GM12874 (cell line): ENCODE results near the gene SLC4A8.

Experiments
- CTCF ChIP-seq: IDR thresholded peaks from 2 replicates; pipeline ENCODE4 v1.5.1; 2011; ENCODE audit warnings: low read depth, mild to moderate bottlenecking, control low read depth, low read length, moderate library complexity; ENCODE audit not compliant: insufficient read depth

The SLC4A8 gene

DNA sequence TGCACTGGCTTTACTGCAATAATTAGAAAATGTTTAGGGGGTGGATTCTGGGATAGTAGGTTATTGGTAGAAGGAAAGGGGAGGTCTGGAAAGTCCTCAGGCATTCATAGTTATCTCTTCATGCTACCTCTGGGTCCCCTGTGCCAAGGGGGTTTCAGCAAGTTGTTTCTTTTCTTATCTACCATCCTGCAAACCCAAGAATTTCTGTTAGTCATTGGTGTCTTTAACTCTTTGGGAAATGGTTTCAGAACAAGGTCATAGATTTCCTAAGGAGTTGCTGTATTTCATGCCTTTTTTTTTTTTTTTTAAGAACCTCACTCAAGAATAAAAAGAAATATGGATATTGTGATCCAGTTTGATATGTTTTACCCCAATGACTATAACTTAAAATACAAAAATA, 63.6 kb downstream of the SLC4A8 start:
- no peak for TF ChIP-seq CTCF

DNA sequence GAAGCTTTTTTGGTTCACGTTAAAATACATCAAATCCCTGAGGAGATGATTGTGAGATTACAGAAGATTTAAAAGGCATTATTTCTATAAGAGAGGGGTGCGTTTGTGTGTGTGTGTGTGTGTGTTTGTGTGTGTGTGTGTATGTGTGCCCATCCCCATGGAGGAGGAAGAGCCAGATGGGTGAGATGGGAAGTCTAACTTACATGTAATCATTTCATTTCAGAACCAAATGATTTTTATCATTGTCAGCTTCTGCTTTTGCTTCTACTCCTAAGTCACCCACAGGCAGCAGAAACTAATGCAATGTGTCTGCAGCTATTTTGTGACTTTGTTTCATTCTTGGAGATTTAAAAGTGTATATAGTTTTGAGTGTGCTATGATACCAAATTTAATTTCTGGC, 68.7 kb downstream of the SLC4A8 start:
- no peak for TF ChIP-seq CTCF

DNA sequence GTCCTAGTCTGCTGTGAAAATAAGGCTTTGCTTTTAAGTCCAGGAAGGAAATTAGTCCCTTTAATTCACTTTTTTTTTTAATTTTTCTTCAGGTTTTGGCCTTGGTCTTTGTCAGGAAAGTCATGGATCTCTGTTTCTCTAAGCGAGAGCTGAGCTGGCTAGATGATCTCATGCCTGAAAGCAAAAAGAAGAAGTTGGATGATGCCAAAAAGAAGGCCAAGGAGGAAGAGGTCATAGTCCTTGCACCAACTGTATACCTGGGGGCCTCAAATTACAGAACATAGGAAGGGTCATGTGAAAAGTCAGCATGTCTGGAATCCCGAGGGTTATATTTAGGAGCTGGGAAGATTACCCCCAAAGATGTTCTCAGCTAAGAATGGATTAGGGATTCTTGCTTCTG, 72.3 kb downstream of the SLC4A8 start:
- no peak for TF ChIP-seq CTCF

DNA sequence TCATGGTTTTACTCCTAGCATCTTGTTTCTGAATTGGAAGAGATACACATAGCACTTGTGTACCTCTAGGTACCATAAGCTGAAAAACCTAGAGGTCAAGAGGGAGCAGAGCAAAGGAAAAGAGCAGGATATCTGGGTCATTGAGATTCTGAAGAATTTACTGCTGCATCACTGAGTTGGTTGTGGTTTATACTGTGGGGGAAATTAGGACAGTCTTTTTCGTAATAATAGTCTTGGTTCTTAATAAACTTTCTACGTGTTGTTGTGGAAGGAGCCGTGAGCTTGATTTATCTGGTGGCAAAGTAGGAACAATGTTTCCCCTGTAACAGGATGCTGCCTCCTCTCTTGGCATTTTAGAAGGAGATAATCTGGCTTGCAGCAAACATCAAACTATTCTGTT, 80.2 kb downstream of the SLC4A8 start:
- TF ChIP-seq CTCF: no peak

- no peak for TF ChIP-seq CTCF
Measured at GRCh38 chr12:51505360-51506105, 80.9 kb downstream of the SLC4A8 start.

GRCh38 chr12:51507178-51507577, 82.5 kb downstream of the SLC4A8 start:
- TF ChIP-seq CTCF: no peak

DNA sequence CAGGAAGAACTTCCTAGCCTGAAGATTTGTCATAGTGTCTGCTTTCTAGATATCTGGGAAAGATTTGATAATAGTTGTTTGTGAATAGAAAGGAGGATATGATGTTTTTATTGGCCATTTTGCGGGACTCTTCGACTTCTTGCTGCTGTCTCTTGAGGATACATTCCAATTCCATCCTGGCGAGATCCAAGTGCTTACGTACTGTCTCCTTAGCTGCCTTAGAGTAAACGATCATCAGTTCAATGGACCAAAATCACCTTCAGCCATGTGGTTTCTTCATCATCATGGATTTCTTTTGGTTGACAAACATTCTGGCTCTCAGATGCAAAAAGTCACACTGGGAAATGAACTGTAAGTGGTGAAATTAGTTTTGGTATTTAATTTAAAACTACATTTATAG, 83.7 kb downstream of the SLC4A8 start:
- TF ChIP-seq CTCF: no peak
